GM19467 (cell line): Measurements from ENCODE around the gene EHD4.

Source experiments
- ATAC-seq: cut with Tn5 transposase; IDR thresholded peaks from one replicate; pipeline ENCODE4 v1.9.1; 2021; ENCODE audit warnings: mild to moderate bottlenecking, moderate library complexity; ENCODE audit not compliant: unreplicated experiment

The EHD4 gene

GRCh38 chr15:41995476-41995855 is 23.1 kb upstream of the EHD4 start:
- ATAC-seq = no peak

- ATAC-seq = no peak
These were observed 22.6 kb upstream of the EHD4 start for GRCh38 chr15:41994772-41995475.

GRCh38 chr15:41994171-41994650 is 21.9 kb upstream of the EHD4 start:
- no peak for ATAC-seq

- no peak for ATAC-seq
These were observed 21.3 kb upstream of the EHD4 start for GRCh38 chr15:41993472-41994170.

GRCh38 chr15:41992803-41993190 is 20.4 kb upstream of the EHD4 start:
- ATAC-seq = no peak

- no peak for ATAC-seq
These were observed 19.9 kb upstream of the EHD4 start for GRCh38 chr15:41992151-41992802.

- no peak for ATAC-seq
These were observed 18.3 kb upstream of the EHD4 start for GRCh38 chr15:41990691-41991090.

GRCh38 chr15:41990243-41990605 is 17.9 kb upstream of the EHD4 start:
- ATAC-seq = no peak

GRCh38 chr15:41989573-41990242 is 17.4 kb upstream of the EHD4 start:
- peak; percentile 54 for ATAC-seq

- ATAC-seq = no peak
These were observed 16.7 kb upstream of the EHD4 start for GRCh38 chr15:41988896-41989572.

GRCh38 chr15:41987925-41988275 is 15.5 kb upstream of the EHD4 start:
- no peak for ATAC-seq

- ATAC-seq = no peak
These were observed 15.0 kb upstream of the EHD4 start for GRCh38 chr15:41987246-41987924.

- no peak for ATAC-seq
These were observed 13.1 kb upstream of the EHD4 start for GRCh38 chr15:41985236-41986160.

- no peak for ATAC-seq
These were observed 12.3 kb upstream of the EHD4 start for GRCh38 chr15:41984622-41985021.

- ATAC-seq = no peak
These were observed 11.5 kb upstream of the EHD4 start for GRCh38 chr15:41983621-41984571.

- ATAC-seq = no peak
These were observed 10.9 kb upstream of the EHD4 start for GRCh38 chr15:41983221-41983620.

- ATAC-seq = no peak
These were observed 10.0 kb upstream of the EHD4 start for GRCh38 chr15:41982133-41982930.
